ENCODE data around the gene BAHCC1.

DNA sequence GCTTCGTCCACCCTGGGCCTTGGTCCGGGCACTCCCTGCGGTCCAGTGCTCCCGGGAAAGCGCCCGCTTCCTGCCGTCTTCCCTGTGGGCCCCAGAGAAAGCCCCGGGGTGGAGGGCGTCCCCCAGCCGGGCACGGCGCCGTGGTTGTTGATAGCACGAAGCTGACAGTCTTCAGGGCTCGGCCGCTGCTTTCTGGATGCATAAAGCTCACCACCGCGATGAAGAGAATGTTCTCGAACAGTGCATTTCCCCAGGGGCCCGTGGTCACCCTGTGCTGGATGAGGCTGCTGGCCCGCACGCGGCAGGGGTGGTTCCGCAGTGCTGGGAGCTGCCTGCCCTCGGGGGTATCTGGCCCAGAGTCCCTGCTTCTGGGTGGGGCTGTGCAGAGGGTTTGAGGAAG, 53.2 kb downstream of the BAHCC1 start:
- TF ChIP-seq, protein P1, sequence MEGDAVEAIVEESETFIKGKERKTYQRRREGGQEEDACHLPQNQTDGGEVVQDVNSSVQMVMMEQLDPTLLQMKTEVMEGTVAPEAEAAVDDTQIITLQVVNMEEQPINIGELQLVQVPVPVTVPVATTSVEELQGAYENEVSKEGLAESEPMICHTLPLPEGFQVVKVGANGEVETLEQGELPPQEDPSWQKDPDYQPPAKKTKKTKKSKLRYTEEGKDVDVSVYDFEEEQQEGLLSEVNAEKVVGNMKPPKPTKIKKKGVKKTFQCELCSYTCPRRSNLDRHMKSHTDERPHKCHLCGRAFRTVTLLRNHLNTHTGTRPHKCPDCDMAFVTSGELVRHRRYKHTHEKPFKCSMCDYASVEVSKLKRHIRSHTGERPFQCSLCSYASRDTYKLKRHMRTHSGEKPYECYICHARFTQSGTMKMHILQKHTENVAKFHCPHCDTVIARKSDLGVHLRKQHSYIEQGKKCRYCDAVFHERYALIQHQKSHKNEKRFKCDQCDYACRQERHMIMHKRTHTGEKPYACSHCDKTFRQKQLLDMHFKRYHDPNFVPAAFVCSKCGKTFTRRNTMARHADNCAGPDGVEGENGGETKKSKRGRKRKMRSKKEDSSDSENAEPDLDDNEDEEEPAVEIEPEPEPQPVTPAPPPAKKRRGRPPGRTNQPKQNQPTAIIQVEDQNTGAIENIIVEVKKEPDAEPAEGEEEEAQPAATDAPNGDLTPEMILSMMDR (IDR thresholded peaks at IDR 0.05; ENCODE audit: low read length): no peak
- TF ChIP-seq EZH2 (IDR thresholded peaks at IDR 0.05; ENCODE audit: borderline replicate concordance, low read length): no peak

Data from OCI-LY1 (cell line).